ENCODE data around the gene PTPRR.

Gene PTPRR

GRCh38 chr12:70638639-70639360 is 281.7 kb downstream of the PTPRR start:
- no peak for DNase-seq

GRCh38 chr12:70637303-70638085 is 283.0 kb downstream of the PTPRR start, which contains the start of gene PTPRB:
Gene PTPRB (minus strand): TSS chr12:70637429. CDS start chr12:70637395, 34 bp downstream.
- DNase-seq: no peak

GRCh38 chr12:70635755-70636154 is 284.8 kb downstream of the PTPRR start:
- DNase-seq: no peak

GRCh38 chr12:70628701-70629480 is 291.6 kb downstream of the PTPRR start:
- no peak for DNase-seq

GRCh38 chr12:70627677-70628076 is 292.9 kb downstream of the PTPRR start:
- DNase-seq: no peak

- DNase-seq: no peak
These were observed 294.4 kb downstream of the PTPRR start for GRCh38 chr12:70626180-70626579.

GRCh38 chr12:70619471-70620152 is 300.9 kb downstream of the PTPRR start:
- DNase-seq: no peak

GRCh38 chr12:70618371-70618770 is 302.2 kb downstream of the PTPRR start:
- DNase-seq: no peak

GRCh38 chr12:70617450-70617849 is 303.1 kb downstream of the PTPRR start:
- DNase-seq: no peak

- no peak for DNase-seq
These were observed 305.2 kb downstream of the PTPRR start for GRCh38 chr12:70615174-70615866.

- no peak for DNase-seq
These were observed 310.6 kb downstream of the PTPRR start for GRCh38 chr12:70609739-70610491.

- DNase-seq: no peak
These were observed 311.3 kb downstream of the PTPRR start for GRCh38 chr12:70609203-70609602.

GRCh38 chr12:70608184-70608583 is 312.4 kb downstream of the PTPRR start:
- no peak for DNase-seq

GRCh38 chr12:70607107-70607506 is 313.4 kb downstream of the PTPRR start:
- no peak for DNase-seq

GRCh38 chr12:70605976-70606375 is 314.6 kb downstream of the PTPRR start:
- DNase-seq: no peak

GRCh38 chr12:70604662-70605061 is 315.9 kb downstream of the PTPRR start:
- DNase-seq: no peak

- no peak for DNase-seq
These were observed 317.5 kb downstream of the PTPRR start for GRCh38 chr12:70603044-70603443.

- DNase-seq: no peak
These were observed 321.9 kb downstream of the PTPRR start for GRCh38 chr12:70598467-70599193.

- no peak for DNase-seq
These were observed 327.9 kb downstream of the PTPRR start for GRCh38 chr12:70592664-70593063.

GRCh38 chr12:70590549-70591226 is 329.9 kb downstream of the PTPRR start:
- no peak for DNase-seq
